OCI-LY7 (cell line): ENCODE data around the gene DNMT3A. TPM values are rescaled to one million over a fixed set of nuclear protein-coding genes. Genes with fewer than 3 reads are reported as not detected.

Experiments used
- BruUV-seq: library from RNA; stranded (reverse); fragments of 400-500 nt; replicated peaks from 2 replicates; lab custom pipeline; 2021; lab: Mats Ljungman, UMichigan
- CTCF ChIA-PET: fragments of 300-600 bp; sonication (Branson Sonifier 250); formaldehyde crosslinking; loops from one replicate; lab custom pipeline; 2022; ENCODE audit warnings: antibody characterized with exemption; ENCODE audit not compliant: unreplicated experiment; lab: Charles Lee
- POLR2A ChIA-PET: fragments of 300-600 bp; sonication (Branson Sonifier 250); formaldehyde crosslinking; loops from one replicate; lab custom pipeline; 2022; ENCODE audit warnings: antibody characterized with exemption; lab: Charles Lee
- DNase-seq: peaks from one replicate; pipeline ENCODE4 v3.0.0-alpha.2; 2015; ENCODE audit warnings: low spot score
- H2AFZ ChIP-seq: fragments of 200-600 bp; sonication (generic), shearing (Covaris generic); 2 replicates; pipeline ENCODE4 v1.6.1; 2014; ENCODE audit warnings: mild to moderate bottlenecking, antibody characterized with exemption, low read length, moderate library complexity
- H3K27ac ChIP-seq: fragments of 200-600 bp; sonication (generic); 2 replicates; pipeline ENCODE4 v1.5.1; 2014; ENCODE audit warnings: mixed run types, low read depth, mild to moderate bottlenecking, moderate library complexity, low read length, inconsistent platforms; ENCODE audit not compliant: poor library complexity, severe bottlenecking
- H3K36me3 ChIP-seq: fragments of 200-600 bp; sonication (generic); 2 replicates; pipeline ENCODE4 v1.6.1; 2014; ENCODE audit warnings: mild to moderate bottlenecking, antibody characterized with exemption, low read length, moderate library complexity, mixed read lengths; ENCODE audit not compliant: insufficient read depth
- H3K4me1 ChIP-seq: fragments of 200-600 bp; sonication (generic); 2 replicates; pipeline ENCODE4 v1.5.1; 2014; ENCODE audit warnings: mild to moderate bottlenecking, low read length; ENCODE audit not compliant: insufficient read depth, poor library complexity, severe bottlenecking
- H3K4me2 ChIP-seq: fragments of 200-600 bp; sonication (generic); 2 replicates; pipeline ENCODE4 v1.6.1; 2014; ENCODE audit warnings: mild to moderate bottlenecking, low read length
- H3K4me3 ChIP-seq: fragments of 200-600 bp; sonication (generic); 2 replicates; pipeline ENCODE4 v1.5.1; 2014; ENCODE audit warnings: mild to moderate bottlenecking, low read depth, low read length; ENCODE audit not compliant: poor library complexity, severe bottlenecking
- H3K79me2 ChIP-seq: fragments of 200-600 bp; sonication (generic); 2 replicates; pipeline ENCODE4 v1.6.1; 2016; ENCODE audit warnings: low read depth, mild to moderate bottlenecking, low read length, moderate library complexity, mixed read lengths; ENCODE audit not compliant: insufficient read depth
- H3K9me2 ChIP-seq: fragments of 200-600 bp; sonication (generic); 2 replicates; pipeline ENCODE4 v1.6.1; 2016; ENCODE audit warnings: mild to moderate bottlenecking, low read length, mixed read lengths; ENCODE audit not compliant: insufficient read depth
- H3K9me3 ChIP-seq: fragments of 200-600 bp; sonication (generic); 2 replicates; pipeline ENCODE4 v1.6.1; 2014; ENCODE audit warnings: mild to moderate bottlenecking, mixed run types, low read length, mixed read lengths
- H4K20me1 ChIP-seq: fragments of 200-600 bp; sonication (generic); 2 replicates; pipeline ENCODE4 v1.6.1; 2014; ENCODE audit warnings: mild to moderate bottlenecking, antibody characterized with exemption, low read length, moderate library complexity, mixed read lengths; ENCODE audit not compliant: insufficient read depth
- CTCF ChIP-seq: fragments of 200-600 bp; sonication (generic); conservative IDR thresholded peaks from 2 replicates; pipeline ENCODE4 v1.5.1; 2014; ENCODE audit warnings: mild to moderate bottlenecking, antibody characterized with exemption, low read length, moderate library complexity, mixed read lengths
- EZH2phosphoT487 ChIP-seq: fragments of 200-600 bp; sonication (generic); IDR thresholded peaks from 2 replicates; pipeline ENCODE4 v1.6.1; 2018; ENCODE audit warnings: low read depth, borderline replicate concordance, mild to moderate bottlenecking, mixed run types, antibody characterized with exemption, low read length, moderate library complexity, mixed read lengths
- intact Hi-C: fragments of 100-400 bp; cut with micrococcal nuclease; formaldehyde crosslinking; loops from one replicate; pipeline ENCODE4 v1.10.0; 2022; ENCODE audit not compliant: unreplicated experiment
- total RNA-seq, 2 experiments: library from RNA; depleted of rRNA in 1 of 2; stranded (reverse); fragments of >200 nt in 1 of 2; shearing (Covaris generic) in 1 of 2; gene quantifications; 2 replicates each; pipeline ENCODE4 v1.2.3, GENCODE V29; 2014 to 2022

Gene DNMT3A
- total RNA-seq, 2 experiments from 2014 or later, result 2.8 to 7.3 TPM

GRCh38 chr2:25324905-25325592 lies 16.7 kb downstream of the DNMT3A start:
- POLR2A ChIA-PET, result no interaction called here
- intact Hi-C loops, result no loop called here

GRCh38 chr2:25324251-25324650 lies 17.5 kb downstream of the DNMT3A start:
- ChIA-PET POLR2A (no interaction called here), CTCF (no interaction called here)
- H3K79me2 ChIP-seq, result no peaks in the 10 kb centered on the region
- H3K4me3 ChIP-seq, result no peak overlapping the region
- intact Hi-C loops, result no loop called here
- no peaks in the 10 kb centered on the region; the same call in 1 of the 2 replicates for H3K36me3 ChIP-seq
- no peaks in the 10 kb centered on the region for H3K9me2 ChIP-seq
- H4K20me1 ChIP-seq, result no peaks in the 10 kb centered on the region
- no peaks in the 10 kb centered on the region for H3K4me1 ChIP-seq
- no peak overlapping the region for H2AFZ ChIP-seq
- no peak overlapping the region for H3K4me2 ChIP-seq
- H3K27ac ChIP-seq, result no peak overlapping the region
- H3K9me3 ChIP-seq, result peaks cover 10% of the 10 kb centered on the region; the same call in 1 of the 2 replicates
- no peak for TF ChIP-seq CTCF
- no peak for TF ChIP-seq EZH2phosphoT487
- BruUV-seq, result no TSS peak
- no peak for DNase-seq

More at GRCh38 chr2:25324905-25325592, 16.7 kb downstream of the DNMT3A start:
- BruUV-seq, result no TSS peak
- Histone ChIP-seq H3K4me3 (no peak overlapping the region), H3K9me2 (no peaks in the 10 kb centered on the region), H3K27ac (no peak overlapping the region), H3K79me2 (no peaks in the 10 kb centered on the region), H3K9me3 (peaks cover 10% of the 10 kb centered on the region; the same call in 1 of the 2 replicates), H4K20me1 (no peaks in the 10 kb centered on the region), H3K36me3 (no peaks in the 10 kb centered on the region; the same call in 1 of the 2 replicates), H3K4me2 (no peak overlapping the region), H2AFZ (no peak overlapping the region), H3K4me1 (no peaks in the 10 kb centered on the region)
- no peak for TF ChIP-seq CTCF
- no peak for TF ChIP-seq EZH2phosphoT487
- no peak for DNase-seq
- CTCF ChIA-PET, result no interaction called here

- H3K4me3 ChIP-seq, result no peak overlapping the region
- H3K27ac ChIP-seq, result no peak overlapping the region
- ChIA-PET POLR2A (no interaction called here), CTCF (no interaction called here)
- no peaks in the 10 kb centered on the region; the same call in 1 of the 2 replicates for H3K36me3 ChIP-seq
- BruUV-seq, result no TSS peak
- TF ChIP-seq CTCF, result no peak
- TF ChIP-seq EZH2phosphoT487, result no peak
- intact Hi-C loops, result no loop called here
- DNase-seq, result no peak
- H3K4me1 ChIP-seq, result no peaks in the 10 kb centered on the region
- H3K9me2 ChIP-seq, result no peaks in the 10 kb centered on the region
- H4K20me1 ChIP-seq, result no peaks in the 10 kb centered on the region
- H2AFZ ChIP-seq, result no peak overlapping the region
- H3K9me3 ChIP-seq, result peaks cover 10% of the 10 kb centered on the region; the same call in 1 of the 2 replicates
- no peaks in the 10 kb centered on the region for H3K79me2 ChIP-seq
- no peak overlapping the region for H3K4me2 ChIP-seq
These were observed 18.0 kb downstream of the DNMT3A start for GRCh38 chr2:25323610-25324189.
